GM19025 (cell line): ENCODE results near the gene NAPG.
"Not testable (repeated sequence)": the region's sequence is repeated elsewhere in the genome, so short reads cannot be mapped to it uniquely, and the experiment has no call there.

Experiments
- ATAC-seq: cut with Tn5 transposase; IDR thresholded peaks from one replicate; pipeline ENCODE4 v1.9.1; 2021; ENCODE audit warnings: mild to moderate bottlenecking, low read depth, moderate library complexity; ENCODE audit not compliant: unreplicated experiment

NAPG gene

GRCh38 chr18:10574412-10574811 is 48.6 kb downstream of the NAPG start:
- ATAC-seq, result not testable (repeated sequence)

- ATAC-seq, result not testable (repeated sequence)
Measured at GRCh38 chr18:10577842-10578572, 52.2 kb downstream of the NAPG start.

- ATAC-seq, result not testable (repeated sequence)
Measured at GRCh38 chr18:10578573-10578899, 52.7 kb downstream of the NAPG start.

- no peak for ATAC-seq
Measured at GRCh38 chr18:10579079-10579867, 53.4 kb downstream of the NAPG start.

- ATAC-seq, result no peak
Measured at GRCh38 chr18:10580215-10580614, 54.4 kb downstream of the NAPG start.

- ATAC-seq, result no peak
Measured at GRCh38 chr18:10585260-10585659, 59.4 kb downstream of the NAPG start.

GRCh38 chr18:10588975-10589374 is 63.1 kb downstream of the NAPG start:
- ATAC-seq, result no peak

- ATAC-seq, result no peak
Measured at GRCh38 chr18:10590412-10590811, 64.6 kb downstream of the NAPG start.

- no peak for ATAC-seq
Measured at GRCh38 chr18:10591896-10592295, 66.1 kb downstream of the NAPG start.

- ATAC-seq, result not testable (repeated sequence)
Measured at GRCh38 chr18:10593366-10594022, 67.7 kb downstream of the NAPG start.

- not testable (repeated sequence) for ATAC-seq
Measured at GRCh38 chr18:10595917-10596316, 70.1 kb downstream of the NAPG start.

- not testable (repeated sequence) for ATAC-seq
Measured at GRCh38 chr18:10597695-10598094, 71.9 kb downstream of the NAPG start.

- ATAC-seq, result not testable (repeated sequence)
Measured at GRCh38 chr18:10600701-10601100, 74.9 kb downstream of the NAPG start.
